ENCODE measurements around the gene INO80E.

The INO80E gene

DNA sequence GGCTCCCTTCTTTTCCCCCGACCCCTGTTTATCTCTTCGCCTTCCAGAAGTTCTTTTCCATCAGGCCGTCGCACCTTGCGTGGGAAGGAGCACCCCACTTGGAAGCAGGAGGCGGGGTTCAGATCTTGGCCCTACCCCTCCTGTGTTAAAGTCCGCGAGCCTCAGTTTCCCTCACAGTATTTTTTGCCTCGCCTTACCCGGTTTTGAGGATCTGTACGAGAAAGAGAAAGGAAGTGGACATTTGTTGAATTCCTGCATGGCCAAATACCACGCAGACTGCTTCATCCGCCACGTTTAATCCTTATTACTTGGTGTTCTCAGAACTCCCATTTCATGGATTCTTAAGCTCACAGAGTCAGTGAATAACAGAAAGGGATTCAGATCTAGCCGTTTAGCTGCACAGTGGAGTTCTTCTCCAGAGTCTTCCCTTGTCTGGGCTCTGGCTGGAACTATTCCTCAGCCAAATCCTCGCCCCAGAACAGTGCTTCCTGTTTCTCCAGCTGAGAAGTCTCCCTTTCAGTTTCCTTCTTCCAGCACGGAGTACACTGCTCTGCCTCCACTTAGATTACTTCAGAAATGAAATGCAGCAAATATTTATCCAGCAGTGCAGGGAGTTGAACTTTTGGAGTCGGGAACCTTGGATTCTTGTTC, 33.6 kb upstream of the INO80E start:
- no peaks in the 10 kb centered on the region for H3K27me3 ChIP-seq (ENCODE audit: control insufficient read depth in 1 of 2, insufficient read depth in 2 of 2, low read length in 2 of 2)
- H3K9ac ChIP-seq (ENCODE audit: low read depth in 1 of 2, low read length in 2 of 2) = peak overlapping the region; percentile 90 to 96
- peaks cover 12 to 23% of the 10 kb centered on the region in 2 donors for H3K4me1 ChIP-seq (ENCODE audit: control insufficient read depth in 1 of 2, insufficient read depth in 2 of 2, low read length in 2 of 2)
- H3K27ac ChIP-seq (ENCODE audit: low read depth, low read length) = peak overlapping the region; percentile 92
- H3K36me3 ChIP-seq (ENCODE audit: control insufficient read depth in 1 of 2, insufficient read depth in 2 of 2, low read length in 2 of 2) = peaks cover 0 to 4% of the 10 kb centered on the region in 2 donors
- H3K9me3 ChIP-seq (ENCODE audit: control insufficient read depth in 1 of 2, low read length in 2 of 2) = no peaks in the 10 kb centered on the region
- H3K4me3 ChIP-seq (ENCODE audit: low read depth in 1 of 2, low read length in 2 of 2) = peak overlapping the region; percentile 87 to 94

DNA sequence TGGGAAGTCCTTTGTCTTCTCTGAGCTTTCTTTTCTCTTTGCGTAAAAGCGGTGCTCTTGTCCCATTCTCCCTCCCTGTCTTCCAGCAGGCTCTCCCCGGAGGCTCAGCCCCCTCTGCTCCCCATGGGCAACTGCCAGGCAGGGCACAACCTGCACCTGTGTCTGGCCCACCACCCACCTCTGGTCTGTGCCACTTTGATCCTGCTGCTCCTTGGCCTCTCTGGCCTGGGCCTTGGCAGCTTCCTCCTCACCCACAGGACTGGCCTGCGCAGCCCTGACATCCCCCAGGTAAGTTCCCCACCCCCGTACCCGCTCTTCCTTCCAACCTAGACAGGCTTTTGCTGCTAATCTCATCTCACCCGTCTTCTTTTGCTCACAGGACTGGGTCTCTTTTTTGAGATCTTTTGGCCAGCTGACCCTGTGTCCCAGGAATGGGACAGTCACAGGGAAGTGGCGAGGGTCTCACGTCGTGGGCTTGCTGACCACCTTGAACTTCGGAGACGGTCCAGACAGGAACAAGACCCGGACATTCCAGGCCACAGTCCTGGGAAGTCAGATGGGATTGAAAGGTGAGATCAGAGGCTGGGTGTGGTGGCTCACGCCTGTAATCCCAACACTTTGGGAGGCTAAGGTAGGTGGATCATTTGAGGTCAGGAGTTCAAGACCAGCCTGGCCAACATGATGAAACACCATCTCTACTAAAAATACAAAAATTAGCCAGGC, 32.9 kb upstream of the INO80E start:
- Histone ChIP-seq H3K9me3 (ENCODE audit: control insufficient read depth in 1 of 2, low read length in 2 of 2) (no peaks in the 10 kb centered on the region), H3K9ac (ENCODE audit: low read depth in 1 of 2, low read length in 2 of 2) (peak overlapping the region; percentile 90 to 96), H3K4me3 (ENCODE audit: low read depth in 1 of 2, low read length in 2 of 2) (peak overlapping the region; percentile 87 to 94), H3K4me1 (ENCODE audit: control insufficient read depth in 1 of 2, insufficient read depth in 2 of 2, low read length in 2 of 2) (peaks cover 12 to 23% of the 10 kb centered on the region in 2 donors), H3K27me3 (ENCODE audit: control insufficient read depth in 1 of 2, insufficient read depth in 2 of 2, low read length in 2 of 2) (no peaks in the 10 kb centered on the region), H3K36me3 (ENCODE audit: control insufficient read depth in 1 of 2, insufficient read depth in 2 of 2, low read length in 2 of 2) (peaks cover 4 to 9% of the 10 kb centered on the region in 2 donors), H3K27ac (ENCODE audit: low read depth, low read length) (peak overlapping the region; percentile 53)

DNA sequence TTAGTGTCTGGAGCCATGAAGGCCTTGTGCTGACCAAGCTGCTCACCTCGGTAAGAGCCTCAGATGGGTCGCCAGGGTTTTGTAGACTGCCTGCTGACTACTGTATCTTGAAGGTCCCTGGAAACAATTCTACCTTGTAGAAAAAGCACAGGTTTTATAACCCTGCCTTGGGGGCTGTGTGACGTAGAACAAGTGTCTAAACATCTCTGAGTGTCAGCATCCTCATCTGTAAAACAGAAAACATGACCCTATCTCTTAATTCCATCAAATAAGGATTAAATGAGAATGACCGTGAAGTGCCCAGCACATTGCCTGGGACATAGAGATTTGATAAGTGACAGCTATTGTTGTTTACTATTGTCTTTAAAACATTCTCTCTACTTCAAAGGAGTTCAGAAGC, 27.8 kb upstream of the INO80E start:
- H3K9me3 ChIP-seq (ENCODE audit: control insufficient read depth in 1 of 2, low read length in 2 of 2) = no peaks in the 10 kb centered on the region
- H3K36me3 ChIP-seq (ENCODE audit: control insufficient read depth in 1 of 2, insufficient read depth in 2 of 2, low read length in 2 of 2) = peaks cover 11 to 32% of the 10 kb centered on the region in 2 donors
- no peaks in the 10 kb centered on the region for H3K27me3 ChIP-seq (ENCODE audit: control insufficient read depth in 1 of 2, insufficient read depth in 2 of 2, low read length in 2 of 2)
- H3K4me3 ChIP-seq (ENCODE audit: low read depth in 1 of 2, low read length in 2 of 2) = no peak overlapping the region
- H3K27ac ChIP-seq (ENCODE audit: low read depth, low read length) = no peak overlapping the region
- H3K4me1 ChIP-seq (ENCODE audit: control insufficient read depth in 1 of 2, insufficient read depth in 2 of 2, low read length in 2 of 2) = peaks cover 5 to 10% of the 10 kb centered on the region in 2 donors
- no peak overlapping the region for H3K9ac ChIP-seq (ENCODE audit: low read depth in 1 of 2, low read length in 2 of 2)

DNA sequence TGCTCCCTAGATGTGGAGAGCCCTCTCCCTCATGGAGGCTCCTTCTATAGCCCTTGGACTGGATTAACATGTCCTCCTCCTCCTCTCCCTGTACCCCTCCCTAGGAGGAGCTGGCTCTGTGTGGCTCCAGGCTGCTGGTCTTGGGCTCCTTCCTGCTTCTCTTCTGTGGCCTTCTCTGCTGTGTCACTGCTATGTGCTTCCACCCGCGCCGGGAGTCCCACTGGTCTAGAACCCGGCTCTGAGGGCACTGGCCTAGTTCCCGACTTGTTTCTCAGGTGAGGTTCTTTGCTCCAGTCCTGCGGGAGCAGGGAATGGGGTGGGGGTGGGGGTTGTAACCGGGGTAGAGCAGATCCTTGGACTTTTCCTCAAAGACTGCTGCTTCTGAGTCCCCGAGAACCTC, 24.7 kb upstream of the INO80E start:
- H3K27me3 ChIP-seq (ENCODE audit: control insufficient read depth in 1 of 2, insufficient read depth in 2 of 2, low read length in 2 of 2) = no peaks in the 10 kb centered on the region
- no peak overlapping the region for H3K27ac ChIP-seq (ENCODE audit: low read depth, low read length)
- no peak overlapping the region for H3K4me3 ChIP-seq (ENCODE audit: low read depth in 1 of 2, low read length in 2 of 2)
- H3K36me3 ChIP-seq (ENCODE audit: control insufficient read depth in 1 of 2, insufficient read depth in 2 of 2, low read length in 2 of 2) = peaks cover 11 to 32% of the 10 kb centered on the region in 2 donors
- H3K9me3 ChIP-seq (ENCODE audit: control insufficient read depth in 1 of 2, low read length in 2 of 2) = no peaks in the 10 kb centered on the region
- H3K9ac ChIP-seq (ENCODE audit: low read depth in 1 of 2, low read length in 2 of 2) = no peak overlapping the region
- peaks cover 24 to 26% of the 10 kb centered on the region in 2 donors for H3K4me1 ChIP-seq (ENCODE audit: control insufficient read depth in 1 of 2, insufficient read depth in 2 of 2, low read length in 2 of 2)

DNA sequence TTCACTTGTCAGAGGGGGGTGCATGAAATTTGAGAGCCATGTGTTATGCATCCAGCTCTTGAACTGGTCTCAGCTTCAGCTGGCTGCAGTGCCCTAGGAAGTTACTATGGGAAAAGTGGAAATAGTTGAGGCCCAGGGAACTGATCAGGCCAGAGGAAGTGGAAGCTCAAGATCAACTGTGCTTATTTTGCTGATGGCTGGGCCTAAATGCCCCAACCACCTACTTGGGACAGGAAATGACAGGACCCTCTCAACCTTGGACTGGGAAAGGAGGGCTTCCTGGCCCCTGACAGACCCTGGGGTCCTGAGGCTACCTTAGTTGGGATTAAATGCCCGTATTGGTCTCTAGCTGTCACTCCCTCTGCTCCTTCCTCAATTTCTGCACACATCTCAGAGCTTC, 23.5 kb upstream of the INO80E start:
- Histone ChIP-seq H3K9me3 (ENCODE audit: control insufficient read depth in 1 of 2, low read length in 2 of 2) (no peaks in the 10 kb centered on the region), H3K4me3 (ENCODE audit: low read depth in 1 of 2, low read length in 2 of 2) (no peak overlapping the region), H3K27me3 (ENCODE audit: control insufficient read depth in 1 of 2, insufficient read depth in 2 of 2, low read length in 2 of 2) (no peaks in the 10 kb centered on the region), H3K36me3 (ENCODE audit: control insufficient read depth in 1 of 2, insufficient read depth in 2 of 2, low read length in 2 of 2) (peaks cover 11 to 28% of the 10 kb centered on the region in 2 donors), H3K27ac (ENCODE audit: low read depth, low read length) (no peak overlapping the region), H3K9ac (ENCODE audit: low read depth in 1 of 2, low read length in 2 of 2) (no peak overlapping the region), H3K4me1 (ENCODE audit: control insufficient read depth in 1 of 2, insufficient read depth in 2 of 2, low read length in 2 of 2) (peaks cover 31 to 33% of the 10 kb centered on the region in 2 donors)

DNA sequence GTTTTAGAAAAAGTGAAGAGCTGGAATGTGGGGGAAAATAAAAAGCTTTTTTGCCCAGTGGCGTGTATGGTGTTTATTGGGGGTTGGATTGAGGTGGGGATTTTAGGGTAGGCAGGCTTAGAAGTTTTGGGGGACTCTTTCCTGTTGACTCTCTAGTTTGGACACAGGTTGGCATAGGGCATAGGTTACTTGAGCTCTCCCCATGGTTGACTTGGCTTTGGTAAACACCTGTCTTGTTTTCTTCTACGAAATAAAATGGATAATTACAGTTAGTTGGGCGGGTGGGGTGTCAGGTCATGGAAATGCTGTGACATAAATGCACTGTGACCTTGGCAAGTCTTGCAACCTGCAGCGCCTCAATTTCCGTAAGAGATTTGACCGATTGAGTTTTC, 23.1 kb upstream of the INO80E start:
- no peak overlapping the region for H3K9ac ChIP-seq (ENCODE audit: low read depth in 1 of 2, low read length in 2 of 2)
- H3K36me3 ChIP-seq (ENCODE audit: control insufficient read depth in 1 of 2, insufficient read depth in 2 of 2, low read length in 2 of 2) = peaks cover 9 to 29% of the 10 kb centered on the region in 2 donors
- H3K4me1 ChIP-seq (ENCODE audit: control insufficient read depth in 1 of 2, insufficient read depth in 2 of 2, low read length in 2 of 2) = peaks cover 31 to 33% of the 10 kb centered on the region in 2 donors
- H3K27ac ChIP-seq (ENCODE audit: low read depth, low read length) = no peak overlapping the region
- no peaks in the 10 kb centered on the region for H3K9me3 ChIP-seq (ENCODE audit: control insufficient read depth in 1 of 2, low read length in 2 of 2)
- H3K4me3 ChIP-seq (ENCODE audit: low read depth in 1 of 2, low read length in 2 of 2) = peak overlapping the region; percentile 46 to 96
- no peaks in the 10 kb centered on the region for H3K27me3 ChIP-seq (ENCODE audit: control insufficient read depth in 1 of 2, insufficient read depth in 2 of 2, low read length in 2 of 2)

DNA sequence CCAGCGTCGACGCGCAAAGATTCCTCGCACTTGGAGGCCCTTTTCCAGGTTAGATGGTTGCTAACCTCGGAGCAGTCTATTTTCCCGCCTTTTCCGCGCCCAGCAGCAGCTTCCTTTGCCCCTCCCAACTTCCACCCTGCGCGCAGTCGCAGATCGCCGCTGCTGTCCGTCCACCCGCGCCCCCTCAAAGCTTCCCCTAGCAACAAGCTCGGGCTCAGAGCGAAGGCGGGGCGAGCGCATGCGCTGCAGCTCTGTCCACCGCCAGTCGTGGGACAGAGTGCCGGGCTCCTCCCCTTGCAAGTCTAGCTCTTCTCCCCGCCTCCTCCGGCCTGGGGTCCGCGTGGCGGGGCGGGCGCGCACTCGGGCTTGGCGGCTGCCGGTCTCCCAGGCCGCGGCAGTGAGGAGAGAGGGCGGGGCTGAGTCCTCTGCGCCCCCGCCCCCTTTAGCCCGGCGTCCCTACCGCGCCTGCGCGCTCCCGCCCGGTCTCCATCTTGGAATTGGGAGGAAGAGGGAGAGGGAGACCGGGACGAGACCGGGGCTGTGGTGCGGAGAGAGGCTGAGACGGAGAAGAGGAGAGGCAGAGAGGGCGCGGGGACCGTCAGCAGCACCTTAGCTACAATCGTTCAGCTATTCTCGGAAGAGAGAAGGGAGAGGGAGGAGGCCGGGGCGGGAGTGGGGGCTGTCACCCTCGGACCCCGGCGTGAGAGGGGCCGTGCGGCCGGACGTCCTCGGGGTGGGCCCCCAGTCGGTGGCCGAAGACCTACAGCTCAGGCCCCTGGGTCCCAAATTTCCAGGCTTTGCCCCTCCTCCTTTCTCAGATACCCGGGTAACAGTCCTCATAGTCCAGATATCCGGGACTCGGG, 22.4 kb upstream of the INO80E start, which contains the start of gene TAOK2:
Gene TAOK2, plus strand, starts transcription at position 485 of the 863 bp plus-strand sequence. CDS start 3,905 bp downstream, outside the sequence.
- Histone ChIP-seq H3K4me3 (ENCODE audit: low read depth in 1 of 2, low read length in 2 of 2) (peak within 1 kb of the TSS; percentile 95 to 96), H3K36me3 (ENCODE audit: control insufficient read depth in 1 of 2, insufficient read depth in 2 of 2, low read length in 2 of 2) (peaks cover 9 to 29% of the 10 kb centered on the region in 2 donors), H3K27ac (ENCODE audit: low read depth, low read length) (peak within 1 kb of the TSS; percentile 82), H3K4me1 (ENCODE audit: control insufficient read depth in 1 of 2, insufficient read depth in 2 of 2, low read length in 2 of 2) (peaks cover 31 to 33% of the 10 kb centered on the region in 2 donors), H3K27me3 (ENCODE audit: control insufficient read depth in 1 of 2, insufficient read depth in 2 of 2, low read length in 2 of 2) (no peaks in the 10 kb centered on the region), H3K9ac (ENCODE audit: low read depth in 1 of 2, low read length in 2 of 2) (peak within 1 kb of the TSS; percentile 88 to 91), H3K9me3 (ENCODE audit: control insufficient read depth in 1 of 2, low read length in 2 of 2) (no peaks in the 10 kb centered on the region)

DNA sequence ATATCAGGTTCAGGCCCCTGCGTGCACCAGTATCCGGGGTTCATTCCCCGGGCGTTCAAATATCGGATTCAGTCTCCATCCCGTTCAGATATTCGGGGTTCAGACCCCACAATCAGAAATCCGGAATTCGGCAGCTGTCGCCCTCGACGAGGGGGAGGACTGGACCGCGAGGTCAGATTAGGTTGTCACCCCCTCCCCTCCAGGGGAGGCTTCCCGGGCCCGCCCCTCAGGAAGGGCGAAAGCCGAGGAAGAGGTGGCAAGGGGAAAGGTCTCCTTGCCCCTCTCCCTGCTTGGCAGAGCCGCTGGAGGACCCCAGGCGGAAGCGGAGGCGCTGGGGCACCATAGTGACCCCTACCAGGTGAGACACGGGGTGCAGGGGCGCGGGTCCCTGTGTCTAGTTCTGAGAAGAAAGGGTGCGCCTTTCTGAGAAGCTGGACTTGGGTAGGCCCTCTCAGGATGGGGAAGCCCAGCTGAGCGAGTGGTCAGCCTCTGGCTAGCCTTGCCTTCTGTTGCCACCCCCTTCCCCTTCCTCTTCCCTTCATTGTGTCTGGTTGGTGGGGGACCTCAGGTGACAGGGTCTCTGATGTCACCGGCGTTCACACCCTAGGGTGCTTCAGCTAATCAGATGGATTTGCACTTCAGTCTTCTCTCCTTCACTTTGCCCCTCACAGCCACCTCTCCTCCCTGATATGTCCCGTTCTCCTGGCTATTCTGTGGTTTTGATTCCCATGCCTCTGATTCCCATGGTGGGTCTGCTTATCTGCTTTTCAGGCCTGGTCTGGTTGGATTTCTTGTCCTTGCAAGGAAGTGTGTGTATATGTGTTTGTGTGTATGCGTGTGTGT, 21.5 kb upstream of the INO80E start:
- peak overlapping the region; percentile 82 for H3K27ac ChIP-seq (ENCODE audit: low read depth, low read length)

DNA sequence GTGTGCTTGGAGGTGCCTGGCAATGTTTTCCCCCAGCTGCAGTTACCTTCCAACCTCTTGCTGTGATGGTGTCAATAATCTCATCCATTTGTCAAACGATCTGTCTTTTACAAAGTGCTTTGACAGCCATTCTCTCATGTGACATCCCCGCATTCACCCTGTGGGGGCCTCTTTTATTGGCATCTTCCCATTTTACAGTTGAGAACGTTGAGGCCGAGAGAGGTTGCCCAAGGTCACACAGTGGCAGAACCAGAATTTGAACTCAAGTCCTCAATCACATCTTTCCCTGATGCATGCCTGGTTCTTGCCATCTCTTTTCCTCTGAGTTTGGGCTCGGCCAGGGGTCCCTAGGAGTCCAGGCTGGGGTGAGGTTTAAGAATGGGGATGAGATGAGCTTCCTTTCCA, 20.9 kb upstream of the INO80E start:
- Histone ChIP-seq H3K9me3 (ENCODE audit: control insufficient read depth in 1 of 2, low read length in 2 of 2) (no peaks in the 10 kb centered on the region), H3K27ac (ENCODE audit: low read depth, low read length) (no peak overlapping the region), H3K4me1 (ENCODE audit: control insufficient read depth in 1 of 2, insufficient read depth in 2 of 2, low read length in 2 of 2) (peaks cover 31 to 33% of the 10 kb centered on the region in 2 donors), H3K36me3 (ENCODE audit: control insufficient read depth in 1 of 2, insufficient read depth in 2 of 2, low read length in 2 of 2) (peaks cover 21 to 35% of the 10 kb centered on the region in 2 donors), H3K27me3 (ENCODE audit: control insufficient read depth in 1 of 2, insufficient read depth in 2 of 2, low read length in 2 of 2) (no peaks in the 10 kb centered on the region), H3K9ac (ENCODE audit: low read depth in 1 of 2, low read length in 2 of 2) (peak overlapping the region; percentile 88 to 91), H3K4me3 (ENCODE audit: low read depth in 1 of 2, low read length in 2 of 2) (peak overlapping the region; percentile 95 to 96)

More for the DNA sequence above, 21.5 kb upstream of the INO80E start:
- peak overlapping the region; percentile 88 to 91 for H3K9ac ChIP-seq (ENCODE audit: low read depth in 1 of 2, low read length in 2 of 2)
- peak overlapping the region; percentile 95 to 96 for H3K4me3 ChIP-seq (ENCODE audit: low read depth in 1 of 2, low read length in 2 of 2)
- peaks cover 15 to 32% of the 10 kb centered on the region in 2 donors for H3K36me3 ChIP-seq (ENCODE audit: control insufficient read depth in 1 of 2, insufficient read depth in 2 of 2, low read length in 2 of 2)
- peaks cover 31 to 33% of the 10 kb centered on the region in 2 donors for H3K4me1 ChIP-seq (ENCODE audit: control insufficient read depth in 1 of 2, insufficient read depth in 2 of 2, low read length in 2 of 2)
- H3K9me3 ChIP-seq (ENCODE audit: control insufficient read depth in 1 of 2, low read length in 2 of 2) = no peaks in the 10 kb centered on the region
- H3K27me3 ChIP-seq (ENCODE audit: control insufficient read depth in 1 of 2, insufficient read depth in 2 of 2, low read length in 2 of 2) = no peaks in the 10 kb centered on the region
